Ishikawa (cell line): ENCODE data around the gene ZC3H8.

ENCODE experiments used
- CREB1 ChIP-seq: IDR thresholded peaks from 2 replicates; pipeline ENCODE4 v1.6.1; 2012; ENCODE audit warnings: low read depth
- EP300 ChIP-seq: IDR thresholded peaks from 2 replicates; pipeline ENCODE4 v1.6.1; 2012; ENCODE audit warnings: borderline replicate concordance
- NFIC ChIP-seq: IDR thresholded peaks from 2 replicates; pipeline ENCODE4 v1.6.1; 2012
- RAD21 ChIP-seq: IDR thresholded peaks from 2 replicates; pipeline ENCODE4 v1.6.1; 2012; ENCODE audit warnings: low read depth
- TAF1 ChIP-seq: IDR thresholded peaks from 2 replicates; pipeline ENCODE4 v1.6.1; 2012; ENCODE audit warnings: low read depth, mild to moderate bottlenecking
- TCF12 ChIP-seq: IDR thresholded peaks from 2 replicates; pipeline ENCODE4 v1.6.1; 2012; ENCODE audit warnings: low read depth
- TEAD4 ChIP-seq: IDR thresholded peaks from 2 replicates; pipeline ENCODE4 v1.6.1; 2012
- YY1 ChIP-seq: IDR thresholded peaks from 2 replicates; pipeline ENCODE4 v1.6.1; 2012; ENCODE audit warnings: low read depth
- TF ChIP-seq, protein P1 (sequence below): IDR thresholded peaks from 2 replicates; pipeline ENCODE4 v1.6.1; 2012
- TF ChIP-seq, protein P2 (sequence below): IDR thresholded peaks from 2 replicates; pipeline ENCODE4 v1.6.1; 2012
- TF ChIP-seq, protein P3 (sequence below): IDR thresholded peaks from 2 replicates; pipeline ENCODE4 v1.6.1; 2012; ENCODE audit warnings: low read depth, mild to moderate bottlenecking

DNA sequence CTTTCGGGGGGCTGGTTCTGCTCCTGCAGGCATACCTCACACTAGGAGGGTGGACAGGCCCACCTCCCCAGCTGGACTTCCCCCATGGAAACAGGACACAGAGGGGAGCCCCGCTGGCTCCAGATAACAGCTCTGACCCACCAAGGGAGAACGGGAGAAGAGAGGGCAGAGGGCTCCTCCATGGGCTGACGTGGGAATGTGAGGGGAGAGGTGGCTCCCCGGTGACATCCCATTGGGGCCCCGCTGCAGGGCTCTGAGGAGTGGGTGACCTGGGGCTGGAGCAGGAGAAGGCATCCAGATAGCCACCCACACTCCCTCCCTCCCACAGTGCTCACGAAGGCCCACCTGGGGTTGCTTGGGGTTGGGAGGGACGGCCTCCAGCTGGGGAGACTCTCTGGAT lies 70.7 kb downstream of the ZC3H8 start:
- TF ChIP-seq, protein P1, sequence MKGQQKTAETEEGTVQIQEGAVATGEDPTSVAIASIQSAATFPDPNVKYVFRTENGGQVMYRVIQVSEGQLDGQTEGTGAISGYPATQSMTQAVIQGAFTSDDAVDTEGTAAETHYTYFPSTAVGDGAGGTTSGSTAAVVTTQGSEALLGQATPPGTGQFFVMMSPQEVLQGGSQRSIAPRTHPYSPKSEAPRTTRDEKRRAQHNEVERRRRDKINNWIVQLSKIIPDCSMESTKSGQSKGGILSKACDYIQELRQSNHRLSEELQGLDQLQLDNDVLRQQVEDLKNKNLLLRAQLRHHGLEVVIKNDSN, result no peak
- TF ChIP-seq TAF1 (no peak), YY1 (no peak), RAD21 (no peak), TEAD4 (no peak), CREB1 (no peak), TCF12 (no peak), NFIC (no peak), EP300 (no peak)
- TF ChIP-seq, protein P2, sequence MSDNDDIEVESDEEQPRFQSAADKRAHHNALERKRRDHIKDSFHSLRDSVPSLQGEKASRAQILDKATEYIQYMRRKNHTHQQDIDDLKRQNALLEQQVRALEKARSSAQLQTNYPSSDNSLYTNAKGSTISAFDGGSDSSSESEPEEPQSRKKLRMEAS, result no peak
- TF ChIP-seq, protein P3, sequence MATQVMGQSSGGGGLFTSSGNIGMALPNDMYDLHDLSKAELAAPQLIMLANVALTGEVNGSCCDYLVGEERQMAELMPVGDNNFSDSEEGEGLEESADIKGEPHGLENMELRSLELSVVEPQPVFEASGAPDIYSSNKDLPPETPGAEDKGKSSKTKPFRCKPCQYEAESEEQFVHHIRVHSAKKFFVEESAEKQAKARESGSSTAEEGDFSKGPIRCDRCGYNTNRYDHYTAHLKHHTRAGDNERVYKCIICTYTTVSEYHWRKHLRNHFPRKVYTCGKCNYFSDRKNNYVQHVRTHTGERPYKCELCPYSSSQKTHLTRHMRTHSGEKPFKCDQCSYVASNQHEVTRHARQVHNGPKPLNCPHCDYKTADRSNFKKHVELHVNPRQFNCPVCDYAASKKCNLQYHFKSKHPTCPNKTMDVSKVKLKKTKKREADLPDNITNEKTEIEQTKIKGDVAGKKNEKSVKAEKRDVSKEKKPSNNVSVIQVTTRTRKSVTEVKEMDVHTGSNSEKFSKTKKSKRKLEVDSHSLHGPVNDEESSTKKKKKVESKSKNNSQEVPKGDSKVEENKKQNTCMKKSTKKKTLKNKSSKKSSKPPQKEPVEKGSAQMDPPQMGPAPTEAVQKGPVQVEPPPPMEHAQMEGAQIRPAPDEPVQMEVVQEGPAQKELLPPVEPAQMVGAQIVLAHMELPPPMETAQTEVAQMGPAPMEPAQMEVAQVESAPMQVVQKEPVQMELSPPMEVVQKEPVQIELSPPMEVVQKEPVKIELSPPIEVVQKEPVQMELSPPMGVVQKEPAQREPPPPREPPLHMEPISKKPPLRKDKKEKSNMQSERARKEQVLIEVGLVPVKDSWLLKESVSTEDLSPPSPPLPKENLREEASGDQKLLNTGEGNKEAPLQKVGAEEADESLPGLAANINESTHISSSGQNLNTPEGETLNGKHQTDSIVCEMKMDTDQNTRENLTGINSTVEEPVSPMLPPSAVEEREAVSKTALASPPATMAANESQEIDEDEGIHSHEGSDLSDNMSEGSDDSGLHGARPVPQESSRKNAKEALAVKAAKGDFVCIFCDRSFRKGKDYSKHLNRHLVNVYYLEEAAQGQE, result no peak
